Thyroid gland (tissue), 4 donors: ENCODE measurements around the gene FAXDC2.

Source experiments
- POLR2A ChIP-seq, 2 donors: fragments of 450-650 bp; IDR thresholded peaks; one replicate each; pipeline ENCODE4 v1.6.1; 2017; ENCODE audit warnings: antibody characterized with exemption in 2 of 2, mild to moderate bottlenecking in 2 of 2, moderate library complexity in 1 of 2
- TF ChIP-seq, protein P1 (sequence below), 6 experiments: fragments of 200-600 bp in 3 of 6; fragments of 450-650 bp in 3 of 6; sonication (generic) in 3 of 6; IDR thresholded peaks; one replicate each; pipeline ENCODE4 v1.5.1; 2016 to 2019; ENCODE audit warnings: antibody characterized with exemption in 6 of 6, mild to moderate bottlenecking in 2 of 6, inconsistent platforms in 1 of 6, moderate library complexity in 1 of 6

DNA sequence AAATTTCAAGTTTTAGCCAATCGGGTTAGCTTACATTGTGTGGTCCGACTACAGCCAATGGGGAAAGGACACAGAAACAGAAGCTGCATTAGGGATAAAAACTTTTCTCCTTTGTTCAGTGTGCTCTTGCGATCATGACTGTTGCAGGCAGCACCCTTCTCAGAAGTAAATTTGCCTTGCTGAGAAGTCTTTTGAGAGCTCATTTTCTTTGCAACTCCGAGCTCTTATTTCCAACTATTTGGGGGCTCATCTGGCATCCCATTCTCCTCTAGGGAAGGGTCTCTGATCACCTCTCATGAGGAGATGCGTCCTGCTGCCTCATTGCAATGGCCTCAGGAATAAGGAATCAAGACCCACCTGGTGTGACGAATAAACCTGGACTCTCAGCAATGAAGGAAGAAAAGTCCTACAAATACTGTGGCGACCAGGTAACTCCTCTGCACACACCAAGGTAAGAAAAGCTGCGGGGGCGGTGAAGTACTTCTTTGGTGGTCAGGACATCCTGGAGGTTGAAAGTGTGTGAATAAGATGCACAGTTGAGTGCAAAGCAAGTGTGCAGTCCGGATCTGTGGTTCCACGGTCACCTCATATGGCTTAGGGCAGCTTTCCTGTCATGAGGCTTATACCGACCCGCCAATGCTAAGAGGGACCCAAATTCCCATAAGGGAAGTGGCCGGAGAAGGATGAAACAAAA is 28.4 kb upstream of the FAXDC2 start:
- TF ChIP-seq, protein P1, sequence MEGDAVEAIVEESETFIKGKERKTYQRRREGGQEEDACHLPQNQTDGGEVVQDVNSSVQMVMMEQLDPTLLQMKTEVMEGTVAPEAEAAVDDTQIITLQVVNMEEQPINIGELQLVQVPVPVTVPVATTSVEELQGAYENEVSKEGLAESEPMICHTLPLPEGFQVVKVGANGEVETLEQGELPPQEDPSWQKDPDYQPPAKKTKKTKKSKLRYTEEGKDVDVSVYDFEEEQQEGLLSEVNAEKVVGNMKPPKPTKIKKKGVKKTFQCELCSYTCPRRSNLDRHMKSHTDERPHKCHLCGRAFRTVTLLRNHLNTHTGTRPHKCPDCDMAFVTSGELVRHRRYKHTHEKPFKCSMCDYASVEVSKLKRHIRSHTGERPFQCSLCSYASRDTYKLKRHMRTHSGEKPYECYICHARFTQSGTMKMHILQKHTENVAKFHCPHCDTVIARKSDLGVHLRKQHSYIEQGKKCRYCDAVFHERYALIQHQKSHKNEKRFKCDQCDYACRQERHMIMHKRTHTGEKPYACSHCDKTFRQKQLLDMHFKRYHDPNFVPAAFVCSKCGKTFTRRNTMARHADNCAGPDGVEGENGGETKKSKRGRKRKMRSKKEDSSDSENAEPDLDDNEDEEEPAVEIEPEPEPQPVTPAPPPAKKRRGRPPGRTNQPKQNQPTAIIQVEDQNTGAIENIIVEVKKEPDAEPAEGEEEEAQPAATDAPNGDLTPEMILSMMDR (IDR thresholded peaks at IDR 0.05) = no peak
- no peak for TF ChIP-seq POLR2A (IDR thresholded peaks at IDR 0.05)
